Stomach (tissue), 4 donors: Measurements from ENCODE around the gene PSG3.

Experiments used
- CTCF ChIP-seq, 7 experiments: fragments of 450-650 bp in 4 of 7; fragments of 200-600 bp in 3 of 7; sonication (generic) in 3 of 7; IDR thresholded peaks; one replicate each; pipeline ENCODE4 v1.5.1; 2016 to 2019; ENCODE audit warnings: antibody characterized with exemption in 7 of 7, control low read depth in 2 of 7, mild to moderate bottlenecking in 1 of 7
- POLR2A ChIP-seq, 4 donors: fragments of 450-650 bp; IDR thresholded peaks; one replicate each; pipeline ENCODE4 v1.6.1; 2016; ENCODE audit warnings: antibody characterized with exemption in 4 of 4, control low read depth in 2 of 4, mild to moderate bottlenecking in 1 of 4, moderate library complexity in 1 of 4

GRCh38 chr19:42695811-42696503 is 44.3 kb downstream of the PSG3 start:
- TF ChIP-seq CTCF (IDR thresholded peaks at IDR 0.05) (no peak), POLR2A (IDR thresholded peaks at IDR 0.05) (no peak)
